GM10847 (cell line): ENCODE results near the gene CTNNA3.

Source experiments
- POLR2A ChIP-seq: IDR thresholded peaks from 2 replicates; pipeline ENCODE4 v1.6.1; 2011; ENCODE audit not compliant: insufficient read length; ENCODE audit errors: extremely low read depth

The CTNNA3 gene

GRCh38 chr10:65910209-65910608 is 1785.8 kb downstream of the CTNNA3 start:
- no peak for TF ChIP-seq POLR2A

- TF ChIP-seq POLR2A, result no peak
Measured at GRCh38 chr10:65907199-65907712, 1788.7 kb downstream of the CTNNA3 start.

GRCh38 chr10:65903620-65904019 is 1792.4 kb downstream of the CTNNA3 start:
- no peak for TF ChIP-seq POLR2A

- TF ChIP-seq POLR2A, result no peak
Measured at GRCh38 chr10:65900271-65900670, 1795.7 kb downstream of the CTNNA3 start.

GRCh38 chr10:65898055-65898454 is 1797.9 kb downstream of the CTNNA3 start:
- no peak for TF ChIP-seq POLR2A

GRCh38 chr10:65894961-65895360 is 1801.0 kb downstream of the CTNNA3 start:
- no peak for TF ChIP-seq POLR2A

GRCh38 chr10:65894379-65894778 is 1801.6 kb downstream of the CTNNA3 start:
- no peak for TF ChIP-seq POLR2A

GRCh38 chr10:65893676-65894075 is 1802.3 kb downstream of the CTNNA3 start:
- TF ChIP-seq POLR2A, result no peak

- no peak for TF ChIP-seq POLR2A
Measured at GRCh38 chr10:65892284-65892683, 1803.7 kb downstream of the CTNNA3 start.

- TF ChIP-seq POLR2A, result no peak
Measured at GRCh38 chr10:65891073-65891981, 1804.7 kb downstream of the CTNNA3 start.

- no peak for TF ChIP-seq POLR2A
Measured at GRCh38 chr10:65864529-65864928, 1831.5 kb downstream of the CTNNA3 start.

- TF ChIP-seq POLR2A, result no peak
Measured at GRCh38 chr10:65864036-65864435, 1832.0 kb downstream of the CTNNA3 start.
